HG02642 (cell line): ENCODE data around the gene RTCA.

ENCODE experiments used
- ATAC-seq: cut with Tn5 transposase; IDR thresholded peaks from one replicate; pipeline ENCODE4 v1.9.1; 2021; ENCODE audit warnings: mild to moderate bottlenecking; ENCODE audit not compliant: unreplicated experiment, poor library complexity

Gene RTCA

GRCh38 chr1:100340494-100340893, 74.5 kb downstream of the RTCA start:
- ATAC-seq, result no peak

DNA sequence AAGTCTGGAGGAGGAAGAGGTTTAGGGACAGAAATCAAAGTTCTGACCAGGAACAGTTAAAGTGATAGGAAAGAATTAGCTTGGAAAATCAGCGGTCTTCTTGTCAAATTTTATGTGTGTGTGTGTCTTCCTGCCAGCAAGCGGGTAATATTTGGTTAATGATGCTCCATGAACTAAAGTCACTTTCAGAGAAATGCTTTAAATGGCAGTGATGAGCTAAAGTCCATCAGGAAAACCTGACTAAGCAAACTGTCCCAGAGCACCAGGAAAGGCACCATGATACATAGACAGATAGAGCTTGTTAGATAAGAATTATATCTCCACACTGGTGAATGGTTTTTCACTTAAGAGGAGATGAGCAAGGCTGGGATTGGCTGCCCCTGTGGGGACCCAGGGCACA, 76.3 kb downstream of the RTCA start:
- ATAC-seq, result no peak
